Testis (tissue), 2 donors: Measurements from ENCODE around the gene INPP5A.

Experiments
- POLR2A ChIP-seq: fragments of 450-650 bp; IDR thresholded peaks from one replicate; pipeline ENCODE4 v1.6.1; 2017; ENCODE audit warnings: antibody characterized with exemption, mild to moderate bottlenecking, moderate library complexity
- TF ChIP-seq, protein P1 (sequence below), 3 experiments: fragments of 450-650 bp in 2 of 3; fragments of 200-600 bp in 1 of 3; sonication (generic) in 1 of 3; IDR thresholded peaks; one replicate each; pipeline ENCODE4 v1.5.1; 2016 to 2019; ENCODE audit warnings: antibody characterized with exemption in 3 of 3, mild to moderate bottlenecking in 2 of 3, moderate library complexity in 1 of 3

DNA sequence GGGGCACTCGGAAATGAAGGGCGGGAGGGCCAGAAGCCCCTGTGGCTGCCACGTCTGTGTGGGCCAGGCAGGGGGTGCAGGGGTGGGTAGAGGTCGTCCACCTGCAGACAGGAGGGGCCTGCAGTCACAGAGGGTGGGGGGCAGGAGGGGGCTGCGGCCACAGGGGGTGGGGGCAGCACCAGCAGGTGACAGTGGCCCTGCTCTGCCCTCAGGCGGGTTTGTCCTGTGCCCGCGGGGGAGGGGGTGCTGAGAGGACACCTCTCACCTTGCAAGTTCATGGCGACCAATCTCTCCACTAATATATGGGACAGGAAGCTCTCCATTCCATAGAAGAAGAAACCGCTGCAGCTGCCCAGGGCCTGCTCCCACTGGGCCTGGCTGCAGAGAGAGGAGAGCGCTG lies 274.9 kb downstream of the INPP5A start:
- TF ChIP-seq POLR2A, result no peak
- TF ChIP-seq, protein P1, sequence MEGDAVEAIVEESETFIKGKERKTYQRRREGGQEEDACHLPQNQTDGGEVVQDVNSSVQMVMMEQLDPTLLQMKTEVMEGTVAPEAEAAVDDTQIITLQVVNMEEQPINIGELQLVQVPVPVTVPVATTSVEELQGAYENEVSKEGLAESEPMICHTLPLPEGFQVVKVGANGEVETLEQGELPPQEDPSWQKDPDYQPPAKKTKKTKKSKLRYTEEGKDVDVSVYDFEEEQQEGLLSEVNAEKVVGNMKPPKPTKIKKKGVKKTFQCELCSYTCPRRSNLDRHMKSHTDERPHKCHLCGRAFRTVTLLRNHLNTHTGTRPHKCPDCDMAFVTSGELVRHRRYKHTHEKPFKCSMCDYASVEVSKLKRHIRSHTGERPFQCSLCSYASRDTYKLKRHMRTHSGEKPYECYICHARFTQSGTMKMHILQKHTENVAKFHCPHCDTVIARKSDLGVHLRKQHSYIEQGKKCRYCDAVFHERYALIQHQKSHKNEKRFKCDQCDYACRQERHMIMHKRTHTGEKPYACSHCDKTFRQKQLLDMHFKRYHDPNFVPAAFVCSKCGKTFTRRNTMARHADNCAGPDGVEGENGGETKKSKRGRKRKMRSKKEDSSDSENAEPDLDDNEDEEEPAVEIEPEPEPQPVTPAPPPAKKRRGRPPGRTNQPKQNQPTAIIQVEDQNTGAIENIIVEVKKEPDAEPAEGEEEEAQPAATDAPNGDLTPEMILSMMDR (IDR thresholded peaks at IDR 0.05), result no peak
